ENCODE results near the gene IGSF3.

DNA sequence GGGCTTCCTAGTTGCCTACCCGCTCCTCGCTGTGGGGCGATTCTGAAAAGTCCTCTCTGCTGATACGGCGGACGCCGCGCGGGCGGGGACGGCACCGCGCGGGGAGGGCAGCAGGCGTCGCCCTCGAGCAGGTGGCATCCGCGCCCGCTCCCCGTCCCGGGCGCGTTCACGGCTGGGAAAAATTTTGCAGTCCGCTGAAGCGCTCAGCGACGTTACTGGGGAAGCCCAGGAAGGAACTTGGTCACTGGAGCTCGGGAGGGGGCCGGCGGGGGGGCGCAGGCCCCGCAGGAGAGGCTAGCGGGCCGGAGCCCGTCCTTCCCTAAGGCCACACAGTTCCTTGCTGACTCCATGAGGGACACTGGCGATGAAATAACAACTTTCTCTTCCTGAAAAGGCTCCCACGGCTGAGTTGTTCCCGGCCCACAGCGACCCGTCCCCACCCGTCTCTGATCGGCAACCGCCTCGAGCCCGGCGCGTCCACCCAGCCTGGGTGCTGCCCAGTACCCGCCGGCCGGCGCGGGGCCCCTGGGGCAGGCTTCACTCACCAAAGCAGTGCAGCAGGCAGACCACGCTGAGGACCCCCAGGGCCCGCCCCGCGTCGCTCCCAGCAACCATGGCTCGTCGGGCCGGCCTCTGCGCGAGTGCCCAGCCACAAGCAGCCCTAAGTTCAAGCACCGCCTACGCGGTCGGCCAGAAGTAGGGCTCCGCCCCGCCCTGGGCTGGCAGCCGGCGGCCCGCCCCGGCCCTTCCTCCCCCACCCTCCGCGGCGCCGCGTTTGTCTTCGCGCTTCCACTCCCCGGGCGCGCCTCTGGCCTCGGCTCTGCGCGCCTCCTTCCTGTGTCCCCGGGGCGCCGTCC lies 96.9 kb downstream of the IGSF3 start, which contains the start of gene CD58:
- TF ChIP-seq, protein P1, sequence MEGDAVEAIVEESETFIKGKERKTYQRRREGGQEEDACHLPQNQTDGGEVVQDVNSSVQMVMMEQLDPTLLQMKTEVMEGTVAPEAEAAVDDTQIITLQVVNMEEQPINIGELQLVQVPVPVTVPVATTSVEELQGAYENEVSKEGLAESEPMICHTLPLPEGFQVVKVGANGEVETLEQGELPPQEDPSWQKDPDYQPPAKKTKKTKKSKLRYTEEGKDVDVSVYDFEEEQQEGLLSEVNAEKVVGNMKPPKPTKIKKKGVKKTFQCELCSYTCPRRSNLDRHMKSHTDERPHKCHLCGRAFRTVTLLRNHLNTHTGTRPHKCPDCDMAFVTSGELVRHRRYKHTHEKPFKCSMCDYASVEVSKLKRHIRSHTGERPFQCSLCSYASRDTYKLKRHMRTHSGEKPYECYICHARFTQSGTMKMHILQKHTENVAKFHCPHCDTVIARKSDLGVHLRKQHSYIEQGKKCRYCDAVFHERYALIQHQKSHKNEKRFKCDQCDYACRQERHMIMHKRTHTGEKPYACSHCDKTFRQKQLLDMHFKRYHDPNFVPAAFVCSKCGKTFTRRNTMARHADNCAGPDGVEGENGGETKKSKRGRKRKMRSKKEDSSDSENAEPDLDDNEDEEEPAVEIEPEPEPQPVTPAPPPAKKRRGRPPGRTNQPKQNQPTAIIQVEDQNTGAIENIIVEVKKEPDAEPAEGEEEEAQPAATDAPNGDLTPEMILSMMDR (IDR thresholded peaks at IDR 0.05 in 2 of 3, conservative IDR thresholded peaks at IDR 0.05 in 1 of 3; ENCODE audit: control insufficient read depth in 2 of 3, extremely low read depth in 1 of 3, insufficient read depth in 1 of 3, low read depth in 3 of 3, low read length in 3 of 3): peak; percentile 69 to 72 (median 70)
- TF ChIP-seq RBBP5 (conservative IDR thresholded peaks at IDR 0.05): no peak
- TF ChIP-seq JUNB (IDR thresholded peaks at IDR 0.05): no peak
- TF ChIP-seq ESRRA (IDR thresholded peaks at IDR 0.05; ENCODE audit: low read length): no peak
